CD4-positive, CD25-positive, alpha-beta regulatory T cell (primary cell): ENCODE results near the gene AK8. TPM values are rescaled to one million over a fixed set of nuclear protein-coding genes. Genes with fewer than 3 reads are reported as not detected.

Experiments
- ATAC-seq, 2 donors: fragments of 150-1000 bp; cut with Tn5 transposase; one replicate each; pipeline ENCODE4 v1.10.0; 2021; ENCODE audit warnings: low read depth in 2 of 2, moderate number of reproducible peaks in 2 of 2, moderate library complexity in 1 of 2
- DNase-seq, 3 donors: peaks; one replicate each; pipeline versions ENCODE4 v3.0.0 to v3.0.0-alpha.2; 2012 to 2022; ENCODE audit warnings: mixed read lengths in 1 of 3
- H3K27ac ChIP-seq: one replicate; pipeline ENCODE4 v1.7.0; 2013; ENCODE audit warnings: mild to moderate bottlenecking, low read length; ENCODE audit not compliant: insufficient read depth, poor library complexity, severe bottlenecking
- H3K27me3 ChIP-seq: one replicate; pipeline ENCODE4 v1.7.0; 2013; ENCODE audit warnings: low read length; ENCODE audit not compliant: control insufficient read depth, insufficient read depth
- H3K36me3 ChIP-seq: one replicate; pipeline ENCODE4 v1.7.0; 2013; ENCODE audit warnings: mild to moderate bottlenecking, low read length, moderate library complexity; ENCODE audit not compliant: control insufficient read depth, insufficient read depth
- H3K4me1 ChIP-seq: 2 replicates; pipeline ENCODE4 v1.7.0; 2013; ENCODE audit warnings: mild to moderate bottlenecking, low read length; ENCODE audit not compliant: insufficient read depth, control insufficient read depth, poor library complexity, severe bottlenecking
- H3K4me3 ChIP-seq: one replicate; pipeline ENCODE4 v1.7.0; 2013; ENCODE audit warnings: low read depth, mild to moderate bottlenecking, low read length, moderate library complexity
- H3K9me3 ChIP-seq, 2 experiments: 1 replicate in 1 of 2; 2 replicates in 1 of 2; pipeline ENCODE4 v1.7.0; 2013; ENCODE audit warnings: low read length in 2 of 2, mild to moderate bottlenecking in 1 of 2, moderate library complexity in 1 of 2; ENCODE audit not compliant: control insufficient read depth in 2 of 2
- H3K27ac Mint-ChIP-seq, 3 donors: one replicate each; pipeline ENCODE4 v1.8.0; 2020 to 2022; ENCODE audit warnings: mild to moderate bottlenecking in 3 of 3, mixed read lengths in 3 of 3, moderate library complexity in 2 of 3
- H3K27me3 Mint-ChIP-seq: one replicate; pipeline ENCODE4 v1.8.0; 2022; ENCODE audit warnings: mild to moderate bottlenecking, mixed read lengths
- H3K36me3 Mint-ChIP-seq: one replicate; pipeline ENCODE4 v1.8.0; 2020; ENCODE audit warnings: mixed read lengths
- H3K4me1 Mint-ChIP-seq, 4 donors: one replicate each; pipeline ENCODE4 v1.8.0; 2020 to 2022; ENCODE audit warnings: mixed read lengths in 4 of 4, mild to moderate bottlenecking in 1 of 4
- H3K4me3 Mint-ChIP-seq, 4 donors: one replicate each; pipeline ENCODE4 v1.8.0; 2020 to 2022; ENCODE audit warnings: mild to moderate bottlenecking in 4 of 4, mixed read lengths in 4 of 4, moderate library complexity in 3 of 4
- H3K9me3 Mint-ChIP-seq, 7 donors: one replicate each; pipeline ENCODE4 v1.8.0; 2020 to 2022; ENCODE audit warnings: mixed read lengths in 7 of 7, mild to moderate bottlenecking in 3 of 7, moderate library complexity in 2 of 7
- polyA plus RNA-seq, 4 donors: library from polyadenylated mRNA; unstranded; fragments of 300-500 nt; fragmentation: Illumina TruSeq; gene quantifications; one replicate each; pipeline ENCODE4 v1.2.3, GENCODE V29; 2021
- total RNA-seq: library from RNA; stranded (reverse); gene quantifications from one replicate; pipeline ENCODE4 v1.2.3, GENCODE V29; 2022

AK8 gene
- total and polyA plus RNA-seq, 5 donors from 2014 or later = 0.21 TPM; not detected in 4

GRCh38 chr9:132795511-132796303 is 82.4 kb downstream of the AK8 start:
- H3K9me3 Mint-ChIP-seq = no peaks in the 10 kb centered on the region
- no peaks in the 10 kb centered on the region for H3K36me3 ChIP-seq
- H3K27ac Mint-ChIP-seq = no peak overlapping the region
- H3K27me3 ChIP-seq = no peaks in the 10 kb centered on the region
- no peaks in the 10 kb centered on the region for H3K36me3 Mint-ChIP-seq
- no peaks in the 10 kb centered on the region for H3K9me3 ChIP-seq
- H3K4me3 Mint-ChIP-seq = no peak overlapping the region
- no peak overlapping the region for H3K27ac ChIP-seq
- ATAC-seq (no peak), DNase-seq (no peak)
- peaks cover 8% of the 10 kb centered on the region for H3K4me1 ChIP-seq
- H3K4me3 ChIP-seq = no peak overlapping the region
- H3K4me1 Mint-ChIP-seq = no peaks in the 10 kb centered on the region
- H3K27me3 Mint-ChIP-seq = peaks cover 47% of the 10 kb centered on the region

GRCh38 chr9:132794730-132795380 is 83.2 kb downstream of the AK8 start:
- Histone ChIP-seq H3K4me3 (no peak overlapping the region), H3K4me1 (peaks cover 5% of the 10 kb centered on the region), H3K27ac (no peak overlapping the region), H3K36me3 (no peaks in the 10 kb centered on the region), H3K27me3 (no peaks in the 10 kb centered on the region), H3K9me3 (no peaks in the 10 kb centered on the region)
- DNase-seq (no peak), ATAC-seq (no peak)
- Mint-ChIP-seq H3K27me3 (peaks cover 39% of the 10 kb centered on the region), H3K9me3 (no peaks in the 10 kb centered on the region), H3K36me3 (no peaks in the 10 kb centered on the region), H3K4me3 (no peak overlapping the region), H3K4me1 (no peaks in the 10 kb centered on the region), H3K27ac (no peak overlapping the region)

- Mint-ChIP-seq H3K27ac (no peak overlapping the region), H3K27me3 (peaks cover 35% of the 10 kb centered on the region), H3K4me1 (no peaks in the 10 kb centered on the region), H3K4me3 (no peak overlapping the region), H3K9me3 (no peaks in the 10 kb centered on the region), H3K36me3 (no peaks in the 10 kb centered on the region)
- Histone ChIP-seq H3K36me3 (no peaks in the 10 kb centered on the region), H3K4me1 (no peaks in the 10 kb centered on the region), H3K9me3 (no peaks in the 10 kb centered on the region), H3K27ac (no peak overlapping the region), H3K4me3 (no peak overlapping the region), H3K27me3 (no peaks in the 10 kb centered on the region)
- ATAC-seq (no peak), DNase-seq (no peak)
These were observed 84.2 kb downstream of the AK8 start for GRCh38 chr9:132793606-132794580.

GRCh38 chr9:132792547-132792946 is 85.5 kb downstream of the AK8 start:
- no peak for ATAC-seq
- Histone ChIP-seq H3K9me3 (peaks cover 0 to 6% of the 10 kb centered on the region in 2 experiments), H3K4me3 (no peak overlapping the region), H3K36me3 (no peaks in the 10 kb centered on the region), H3K4me1 (no peaks in the 10 kb centered on the region), H3K27me3 (no peaks in the 10 kb centered on the region), H3K27ac (no peak overlapping the region)
- Mint-ChIP-seq H3K36me3 (no peaks in the 10 kb centered on the region), H3K27ac (no peak overlapping the region), H3K4me1 (no peaks in the 10 kb centered on the region), H3K4me3 (no peak overlapping the region), H3K27me3 (peaks cover 32% of the 10 kb centered on the region), H3K9me3 (peaks cover 0 to 12% (median 2%) of the 10 kb centered on the region in 7 donors)
- no peak for DNase-seq

- no peak overlapping the region for H3K27ac Mint-ChIP-seq
- Histone ChIP-seq H3K27ac (no peak overlapping the region), H3K36me3 (no peaks in the 10 kb centered on the region), H3K4me3 (no peak overlapping the region), H3K9me3 (peaks cover 0 to 6% of the 10 kb centered on the region in 2 experiments), H3K27me3 (no peaks in the 10 kb centered on the region), H3K4me1 (no peaks in the 10 kb centered on the region)
- no peaks in the 10 kb centered on the region for H3K36me3 Mint-ChIP-seq
- DNase-seq (no peak), ATAC-seq (no peak)
- peaks cover 40% of the 10 kb centered on the region for H3K27me3 Mint-ChIP-seq
- H3K4me1 Mint-ChIP-seq = no peaks in the 10 kb centered on the region
- H3K4me3 Mint-ChIP-seq = no peak overlapping the region
- peaks cover 0 to 12% (median 2%) of the 10 kb centered on the region in 7 donors for H3K9me3 Mint-ChIP-seq
These were observed 86.3 kb downstream of the AK8 start for GRCh38 chr9:132791699-132792240.

GRCh38 chr9:132789719-132790118 is 88.4 kb downstream of the AK8 start:
- DNase-seq = no peak
- no peak for ATAC-seq
- Histone ChIP-seq H3K9me3 (peaks cover 0 to 6% of the 10 kb centered on the region in 2 experiments), H3K27me3 (peaks cover 7% of the 10 kb centered on the region), H3K36me3 (no peaks in the 10 kb centered on the region), H3K4me3 (no peak overlapping the region), H3K4me1 (no peaks in the 10 kb centered on the region), H3K27ac (no peak overlapping the region)
- Mint-ChIP-seq H3K27ac (no peak overlapping the region), H3K36me3 (no peaks in the 10 kb centered on the region), H3K4me3 (no peak overlapping the region), H3K4me1 (no peaks in the 10 kb centered on the region), H3K9me3 (peaks cover 0 to 12% (median 2%) of the 10 kb centered on the region in 7 donors), H3K27me3 (peaks cover 40% of the 10 kb centered on the region)

GRCh38 chr9:132788378-132788777 is 89.7 kb downstream of the AK8 start:
- H3K27ac ChIP-seq = no peak overlapping the region
- no peaks in the 10 kb centered on the region for H3K4me1 ChIP-seq
- H3K4me3 ChIP-seq = no peak overlapping the region
- H3K9me3 Mint-ChIP-seq = peaks cover 0 to 12% (median 2%) of the 10 kb centered on the region in 7 donors
- no peak for DNase-seq
- no peak for ATAC-seq
- H3K27me3 ChIP-seq = peaks cover 9% of the 10 kb centered on the region
- H3K27ac Mint-ChIP-seq = no peak overlapping the region
- no peak overlapping the region for H3K4me3 Mint-ChIP-seq
- no peaks in the 10 kb centered on the region for H3K36me3 Mint-ChIP-seq
- H3K27me3 Mint-ChIP-seq = peaks cover 39% of the 10 kb centered on the region
- peaks cover 0 to 6% of the 10 kb centered on the region in 2 experiments for H3K9me3 ChIP-seq
- no peaks in the 10 kb centered on the region for H3K36me3 ChIP-seq
- no peaks in the 10 kb centered on the region for H3K4me1 Mint-ChIP-seq
